A673 (cell line): ENCODE data around the gene NHERF2. TPM values are rescaled to one million over a fixed set of nuclear protein-coding genes. Genes with fewer than 3 reads are reported as not detected.

Experiments
- BruUV-seq: library from RNA; stranded (reverse); fragments of 400-500 nt; replicated peaks from 2 replicates; lab custom pipeline; 2021; lab: Mats Ljungman, UMichigan
- CTCF ChIA-PET: fragments of 300-600 bp; sonication (Branson Sonifier 250); formaldehyde crosslinking; loops from one replicate; lab custom pipeline; 2022; ENCODE audit warnings: antibody characterized with exemption; lab: Charles Lee
- POLR2A ChIA-PET: fragments of 300-600 bp; sonication (Branson Sonifier 250); formaldehyde crosslinking; loops from one replicate; lab custom pipeline; 2022; ENCODE audit warnings: antibody characterized with exemption; ENCODE audit not compliant: low non-redundant PET; lab: Charles Lee
- DNase-seq: peaks from one replicate; pipeline ENCODE4 v3.0.0-alpha.2; 2015; ENCODE audit warnings: low spot score
- H3K27ac ChIP-seq: fragments of 200-600 bp; sonication (generic); 2 replicates; pipeline ENCODE4 v1.5.1; 2016; ENCODE audit warnings: mixed run types, low read depth, mild to moderate bottlenecking, mixed read lengths, antibody characterized with exemption, low read length; ENCODE audit not compliant: poor library complexity, severe bottlenecking
- H3K27me3 ChIP-seq: fragments of 200-600 bp; sonication (generic); replicated peaks from 2 replicates; pipeline ENCODE4 v1.6.1; 2017; ENCODE audit warnings: mixed run types, low read depth, mild to moderate bottlenecking, mixed read lengths, antibody characterized with exemption, low read length; ENCODE audit not compliant: insufficient read depth, poor library complexity
- H3K36me3 ChIP-seq: fragments of 200-600 bp; sonication (generic); 2 replicates; pipeline ENCODE4 v1.6.1; 2016; ENCODE audit warnings: mixed run types, mild to moderate bottlenecking, mixed read lengths, antibody characterized with exemption, low read length; ENCODE audit not compliant: insufficient read depth, poor library complexity, severe bottlenecking
- H3K4me1 ChIP-seq: fragments of 200-600 bp; sonication (generic); 2 replicates; pipeline ENCODE4 v1.6.1; 2017; ENCODE audit warnings: mixed run types, mild to moderate bottlenecking, mixed read lengths, antibody characterized with exemption, low read length; ENCODE audit not compliant: insufficient read depth, poor library complexity, severe bottlenecking
- H3K4me3 ChIP-seq: fragments of 200-600 bp; sonication (generic); 2 replicates; pipeline ENCODE4 v1.5.1; 2016; ENCODE audit warnings: low read depth, mixed run types, mild to moderate bottlenecking, mixed read lengths, low read length; ENCODE audit not compliant: poor library complexity, severe bottlenecking
- H3K9me3 ChIP-seq: fragments of 200-600 bp; sonication (generic); 2 replicates; pipeline ENCODE4 v1.6.1; 2016; ENCODE audit warnings: mixed run types, low read depth, mild to moderate bottlenecking, mixed read lengths, antibody characterized with exemption, low read length; ENCODE audit not compliant: poor library complexity, severe bottlenecking
- EZH2 ChIP-seq: fragments of 200-600 bp; sonication (generic); IDR thresholded peaks from 2 replicates; pipeline ENCODE4 v1.6.1; 2017; ENCODE audit warnings: borderline replicate concordance, low read depth, mild to moderate bottlenecking, mixed read lengths, antibody characterized with exemption, low read length; ENCODE audit not compliant: poor library complexity, severe bottlenecking
- intact Hi-C: fragments of 100-400 bp; cut with micrococcal nuclease; formaldehyde crosslinking; loops from one replicate; pipeline ENCODE4 v1.10.0; 2022; ENCODE audit not compliant: unreplicated experiment
- total RNA-seq: library from RNA; stranded (reverse); gene quantifications from 2 replicates; pipeline ENCODE4 v1.2.3, GENCODE V29; 2021
- TF ChIP-seq, protein P1 (sequence below): fragments of 300-800, 200-600 bp; sonication (generic); conservative IDR thresholded peaks from 2 replicates; pipeline ENCODE4 v1.5.1; 2017; ENCODE audit warnings: low read depth, mild to moderate bottlenecking, antibody characterized with exemption, low read length, moderate library complexity, mixed read lengths

The NHERF2 gene
- total RNA-seq, 1 experiment from 2014 or later, result 19.5 TPM

DNA sequence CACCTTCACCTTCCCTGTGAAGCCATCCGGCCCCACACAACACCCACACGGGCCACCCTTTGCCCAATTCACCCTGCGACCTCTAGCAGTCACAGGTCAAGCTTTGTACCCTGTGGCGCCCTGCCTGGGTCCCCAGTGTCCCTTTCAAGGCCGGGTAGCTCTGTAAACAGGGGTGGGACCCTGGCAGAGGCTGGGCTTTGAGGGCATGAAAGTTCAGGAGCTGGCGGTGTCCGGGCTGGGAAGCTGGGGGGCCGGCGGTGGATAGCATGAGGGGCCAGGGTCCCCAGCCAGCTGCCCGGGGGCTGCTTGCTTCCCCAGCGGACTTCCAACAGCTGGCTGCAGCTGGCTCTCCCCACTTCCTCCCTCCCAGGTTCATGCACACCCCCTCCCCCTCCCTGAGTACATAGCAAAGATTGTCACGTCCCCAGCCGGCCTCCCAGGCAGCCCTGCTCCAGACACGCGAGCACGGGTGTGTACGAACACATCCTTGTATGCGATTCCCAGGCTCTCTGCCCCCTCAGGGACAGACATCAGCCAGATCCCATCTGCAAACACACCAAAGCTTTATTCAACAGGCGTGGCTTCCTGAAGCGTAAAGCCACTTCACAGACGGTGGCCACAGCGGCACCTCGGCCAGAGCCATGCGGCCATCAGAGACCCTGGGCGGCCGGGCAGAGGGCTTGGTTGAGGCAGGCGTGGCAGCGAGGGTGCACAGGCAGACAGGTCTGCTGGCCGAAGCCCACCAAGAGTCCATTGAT lies 12.8 kb downstream of the NHERF2 start:
- H3K27ac ChIP-seq, result peak overlapping the region; percentile 54
- intact Hi-C loops, result no loop called here
- peak; percentile 43 for DNase-seq

GRCh38 chr16:2040041-2040786 lies 13.5 kb downstream of the NHERF2 start:
- POLR2A ChIA-PET, result no interaction called here
- Histone ChIP-seq H3K9me3 (no peaks in the 10 kb centered on the region), H3K36me3 (peaks cover 4% of the 10 kb centered on the region), H3K27ac (peak overlapping the region; percentile 37), H3K4me3 (no peak overlapping the region), H3K27me3 (no peaks in the 10 kb centered on the region), H3K4me1 (peaks cover 34% of the 10 kb centered on the region)
- TF ChIP-seq EZH2, result no peak
- TF ChIP-seq, protein P1, sequence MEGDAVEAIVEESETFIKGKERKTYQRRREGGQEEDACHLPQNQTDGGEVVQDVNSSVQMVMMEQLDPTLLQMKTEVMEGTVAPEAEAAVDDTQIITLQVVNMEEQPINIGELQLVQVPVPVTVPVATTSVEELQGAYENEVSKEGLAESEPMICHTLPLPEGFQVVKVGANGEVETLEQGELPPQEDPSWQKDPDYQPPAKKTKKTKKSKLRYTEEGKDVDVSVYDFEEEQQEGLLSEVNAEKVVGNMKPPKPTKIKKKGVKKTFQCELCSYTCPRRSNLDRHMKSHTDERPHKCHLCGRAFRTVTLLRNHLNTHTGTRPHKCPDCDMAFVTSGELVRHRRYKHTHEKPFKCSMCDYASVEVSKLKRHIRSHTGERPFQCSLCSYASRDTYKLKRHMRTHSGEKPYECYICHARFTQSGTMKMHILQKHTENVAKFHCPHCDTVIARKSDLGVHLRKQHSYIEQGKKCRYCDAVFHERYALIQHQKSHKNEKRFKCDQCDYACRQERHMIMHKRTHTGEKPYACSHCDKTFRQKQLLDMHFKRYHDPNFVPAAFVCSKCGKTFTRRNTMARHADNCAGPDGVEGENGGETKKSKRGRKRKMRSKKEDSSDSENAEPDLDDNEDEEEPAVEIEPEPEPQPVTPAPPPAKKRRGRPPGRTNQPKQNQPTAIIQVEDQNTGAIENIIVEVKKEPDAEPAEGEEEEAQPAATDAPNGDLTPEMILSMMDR, result no peak
- intact Hi-C loops, result no loop called here
- CTCF ChIA-PET, result no interaction called here
- BruUV-seq, result no TSS peak
- DNase-seq, result no peak

More for the DNA sequence above, 12.8 kb downstream of the NHERF2 start:
- BruUV-seq, result no TSS peak
- H3K4me1 ChIP-seq, result peaks cover 34% of the 10 kb centered on the region
- H3K36me3 ChIP-seq, result peaks cover 4% of the 10 kb centered on the region
- no peaks in the 10 kb centered on the region for H3K27me3 ChIP-seq
- POLR2A ChIA-PET, result no interaction called here
- H3K4me3 ChIP-seq, result no peak overlapping the region
- no peaks in the 10 kb centered on the region for H3K9me3 ChIP-seq
- TF ChIP-seq, protein P1, result no peak
- TF ChIP-seq EZH2, result no peak
- CTCF ChIA-PET, result no interaction called here

- no TSS peak for BruUV-seq
- DNase-seq, result no peak
- Histone ChIP-seq H3K4me1 (peaks cover 27% of the 10 kb centered on the region), H3K36me3 (peaks cover 4% of the 10 kb centered on the region), H3K9me3 (no peaks in the 10 kb centered on the region), H3K27ac (no peak overlapping the region), H3K4me3 (no peak overlapping the region), H3K27me3 (no peaks in the 10 kb centered on the region)
- ChIA-PET POLR2A (no interaction called here), CTCF (no interaction called here)
- TF ChIP-seq, protein P1, result no peak
- no peak for TF ChIP-seq EZH2
- intact Hi-C loops, result no loop called here
These were observed 14.3 kb downstream of the NHERF2 start for GRCh38 chr16:2040787-2041522.
